Adipocyte (in vitro differentiated cells): ENCODE data around the gene CPEB4.

Experiments used
- DNase-seq: peaks from one replicate; pipeline ENCODE4 v3.0.0-alpha.2; 2015; ENCODE audit warnings: low read depth
- H3K27me3 ChIP-seq: replicated peaks from 2 replicates; pipeline ENCODE4 v1.7.0; 2013; ENCODE audit warnings: mild to moderate bottlenecking, low read length, moderate library complexity; ENCODE audit not compliant: control insufficient read depth, insufficient read depth
- H3K36me3 ChIP-seq: 2 replicates; pipeline ENCODE4 v1.7.0; 2013; ENCODE audit warnings: low read length, mild to moderate bottlenecking, moderate library complexity; ENCODE audit not compliant: control insufficient read depth, insufficient read depth, severe bottlenecking
- H3K4me1 ChIP-seq: 2 replicates; pipeline ENCODE4 v1.7.0; 2013; ENCODE audit warnings: mild to moderate bottlenecking, low read length, moderate library complexity; ENCODE audit not compliant: control insufficient read depth, insufficient read depth
- H3K4me3 ChIP-seq: 2 replicates; pipeline ENCODE4 v1.7.0; 2013; ENCODE audit warnings: mild to moderate bottlenecking, low read length, moderate library complexity
- H3K9ac ChIP-seq: 2 replicates; pipeline ENCODE4 v1.7.0; 2013; ENCODE audit warnings: mild to moderate bottlenecking, low read length, moderate library complexity
- H3K9me3 ChIP-seq: 2 replicates; pipeline ENCODE4 v1.7.0; 2013; ENCODE audit warnings: mild to moderate bottlenecking, low read length, moderate library complexity; ENCODE audit not compliant: control insufficient read depth

CPEB4 gene

GRCh38 chr5:173935396-173935795 lies 47.2 kb downstream of the CPEB4 start:
- Histone ChIP-seq H3K27me3 (no peaks in the 10 kb centered on the region), H3K36me3 (peaks cover 13% of the 10 kb centered on the region), H3K4me1 (peaks cover 5% of the 10 kb centered on the region), H3K4me3 (no peak overlapping the region), H3K9ac (no peak overlapping the region), H3K9me3 (no peaks in the 10 kb centered on the region)
- no peak for DNase-seq

GRCh38 chr5:173940269-173940668 lies 52.1 kb downstream of the CPEB4 start:
- H3K9me3 ChIP-seq = no peaks in the 10 kb centered on the region
- peaks cover 12% of the 10 kb centered on the region for H3K36me3 ChIP-seq
- peak overlapping the region; percentile 31 for H3K9ac ChIP-seq
- H3K4me1 ChIP-seq = peaks cover 31% of the 10 kb centered on the region
- no peaks in the 10 kb centered on the region for H3K27me3 ChIP-seq
- no peak overlapping the region for H3K4me3 ChIP-seq
- DNase-seq = peak; percentile 79

- Histone ChIP-seq H3K9ac (no peak overlapping the region), H3K27me3 (no peaks in the 10 kb centered on the region), H3K4me1 (peaks cover 31% of the 10 kb centered on the region), H3K9me3 (no peaks in the 10 kb centered on the region), H3K4me3 (no peak overlapping the region), H3K36me3 (peaks cover 21% of the 10 kb centered on the region)
- DNase-seq = no peak
Measured at GRCh38 chr5:173941102-173941501, 53.0 kb downstream of the CPEB4 start.

GRCh38 chr5:173941758-173942401 lies 53.7 kb downstream of the CPEB4 start:
- Histone ChIP-seq H3K4me1 (peaks cover 31% of the 10 kb centered on the region), H3K4me3 (no peak overlapping the region), H3K36me3 (peaks cover 29% of the 10 kb centered on the region), H3K9ac (no peak overlapping the region), H3K27me3 (no peaks in the 10 kb centered on the region), H3K9me3 (no peaks in the 10 kb centered on the region)
- DNase-seq = no peak

GRCh38 chr5:173944511-173944910 lies 56.4 kb downstream of the CPEB4 start:
- Histone ChIP-seq H3K27me3 (no peaks in the 10 kb centered on the region), H3K36me3 (peaks cover 50% of the 10 kb centered on the region), H3K4me1 (peaks cover 31% of the 10 kb centered on the region), H3K9me3 (no peaks in the 10 kb centered on the region), H3K4me3 (no peak overlapping the region), H3K9ac (no peak overlapping the region)
- no peak for DNase-seq

GRCh38 chr5:173945160-173945559 lies 57.0 kb downstream of the CPEB4 start:
- Histone ChIP-seq H3K4me3 (no peak overlapping the region), H3K4me1 (peaks cover 27% of the 10 kb centered on the region), H3K9ac (no peak overlapping the region), H3K9me3 (no peaks in the 10 kb centered on the region), H3K27me3 (no peaks in the 10 kb centered on the region), H3K36me3 (peaks cover 56% of the 10 kb centered on the region)
- no peak for DNase-seq

GRCh38 chr5:173946323-173946722 lies 58.2 kb downstream of the CPEB4 start:
- no peak for DNase-seq
- Histone ChIP-seq H3K36me3 (peaks cover 67% of the 10 kb centered on the region), H3K4me1 (peaks cover 19% of the 10 kb centered on the region), H3K27me3 (no peaks in the 10 kb centered on the region), H3K9ac (no peak overlapping the region), H3K9me3 (no peaks in the 10 kb centered on the region), H3K4me3 (no peak overlapping the region)

GRCh38 chr5:173950829-173951228 lies 62.7 kb downstream of the CPEB4 start:
- peaks cover 97% of the 10 kb centered on the region for H3K36me3 ChIP-seq
- no peak for DNase-seq
- H3K9me3 ChIP-seq = no peaks in the 10 kb centered on the region
- H3K27me3 ChIP-seq = no peaks in the 10 kb centered on the region
- H3K4me1 ChIP-seq = peaks cover 8% of the 10 kb centered on the region
- H3K4me3 ChIP-seq = no peak overlapping the region
- no peak overlapping the region for H3K9ac ChIP-seq

- Histone ChIP-seq H3K4me1 (peaks cover 8% of the 10 kb centered on the region), H3K9me3 (no peaks in the 10 kb centered on the region), H3K9ac (no peak overlapping the region), H3K27me3 (no peaks in the 10 kb centered on the region), H3K36me3 (peaks cover 97% of the 10 kb centered on the region), H3K4me3 (no peak overlapping the region)
- DNase-seq = peak; percentile 22
Measured at GRCh38 chr5:173953528-173954090, 65.5 kb downstream of the CPEB4 start.

- DNase-seq = peak; percentile 21
- H3K36me3 ChIP-seq = peaks cover 92% of the 10 kb centered on the region
Measured at GRCh38 chr5:173954671-173955521, 66.7 kb downstream of the CPEB4 start.

GRCh38 chr5:173960986-173961385 lies 72.8 kb downstream of the CPEB4 start:
- DNase-seq = no peak
- Histone ChIP-seq H3K36me3 (peaks cover 37% of the 10 kb centered on the region), H3K4me1 (peaks cover 9% of the 10 kb centered on the region), H3K4me3 (no peak overlapping the region), H3K27me3 (no peaks in the 10 kb centered on the region), H3K9me3 (no peaks in the 10 kb centered on the region), H3K9ac (no peak overlapping the region)

More at GRCh38 chr5:173954671-173955521, 66.7 kb downstream of the CPEB4 start:
- Histone ChIP-seq H3K9me3 (no peaks in the 10 kb centered on the region), H3K4me1 (peaks cover 8% of the 10 kb centered on the region), H3K4me3 (no peak overlapping the region), H3K27me3 (no peaks in the 10 kb centered on the region), H3K9ac (no peak overlapping the region)
